GM18907 (cell line): ENCODE data around the gene NEURL3.
A peak's percentile ranks its signal among the peaks of the same experiment; 100 is the strongest.
"Not testable (repeated sequence)": the region's sequence is repeated elsewhere in the genome, so short reads cannot be mapped to it uniquely, and the experiment has no call there.

ENCODE experiments used
- ATAC-seq: cut with Tn5 transposase; IDR thresholded peaks from one replicate; pipeline ENCODE4 v1.9.1; 2021; ENCODE audit warnings: mild to moderate bottlenecking, moderate library complexity; ENCODE audit not compliant: unreplicated experiment

The NEURL3 gene

GRCh38 chr2:96508521-96509113 is 3.5 kb upstream of the NEURL3 start:
- ATAC-seq, result no peak

GRCh38 chr2:96507957-96508520 is 2.9 kb upstream of the NEURL3 start:
- ATAC-seq, result peak; percentile 54

- no peak for ATAC-seq
These were observed 1.7 kb upstream of the NEURL3 start for GRCh38 chr2:96506907-96507240.

GRCh38 chr2:96506016-96506906 is 1.1 kb upstream of the NEURL3 start:
- ATAC-seq, result no peak

DNA sequence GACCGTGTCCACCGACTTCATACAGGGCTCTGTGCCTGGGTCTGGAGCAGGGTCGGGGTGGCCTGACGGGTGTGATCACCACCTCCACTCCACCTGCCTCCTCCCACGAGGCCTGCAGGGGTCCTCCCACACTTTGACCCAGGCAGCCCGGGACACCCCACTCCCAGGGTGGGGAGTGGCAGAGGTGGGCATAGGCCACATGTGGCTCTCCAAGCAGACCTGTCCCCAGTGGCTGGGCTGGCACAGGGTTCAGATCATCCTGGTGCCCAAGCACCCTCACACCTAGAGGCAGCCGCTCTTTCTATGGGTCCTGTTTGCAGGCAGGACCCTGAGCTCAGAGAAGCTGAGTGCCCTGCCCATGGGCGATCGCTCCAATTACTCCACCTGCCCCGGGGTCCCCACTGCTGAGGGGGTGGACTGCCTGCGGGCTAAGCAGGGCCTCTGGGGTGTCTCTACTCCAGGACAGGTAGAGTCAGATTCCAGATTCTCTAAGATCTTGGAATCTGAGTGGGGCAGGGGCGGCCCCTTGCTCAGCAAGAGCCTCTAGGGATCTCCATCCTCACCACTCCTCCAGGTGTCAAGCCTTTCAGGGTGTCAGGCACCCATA is 1.4 kb downstream of the NEURL3 start:
- ATAC-seq, result no peak

GRCh38 chr2:96502891-96503636 is 2.1 kb downstream of the NEURL3 start:
- ATAC-seq, result no peak

GRCh38 chr2:96501886-96502810 is 3.0 kb downstream of the NEURL3 start:
- ATAC-seq, result peak; percentile 14

DNA sequence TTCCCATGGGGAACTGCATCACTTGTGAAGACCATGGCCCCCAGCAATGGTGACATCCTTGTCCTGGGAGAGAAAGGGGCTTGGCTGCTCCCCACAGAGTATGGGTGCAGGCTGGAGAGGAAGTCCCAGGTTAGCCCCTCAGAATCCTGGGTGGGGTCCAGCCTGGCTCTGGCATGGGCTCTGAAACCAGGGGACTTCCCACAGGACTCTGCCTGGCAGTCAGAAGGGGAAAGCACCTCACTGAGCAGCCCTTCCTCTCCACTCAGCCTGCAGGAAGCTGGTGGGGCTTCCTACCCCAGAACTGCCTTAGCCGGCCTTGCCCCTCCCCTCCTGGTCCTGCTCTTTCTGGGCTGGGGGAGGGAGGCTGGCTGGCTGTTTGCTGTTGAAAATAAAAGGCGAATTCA is 3.7 kb downstream of the NEURL3 start:
- ATAC-seq, result peak; percentile 56

GRCh38 chr2:96500385-96501066 is 4.6 kb downstream of the NEURL3 start:
- no peak for ATAC-seq

DNA sequence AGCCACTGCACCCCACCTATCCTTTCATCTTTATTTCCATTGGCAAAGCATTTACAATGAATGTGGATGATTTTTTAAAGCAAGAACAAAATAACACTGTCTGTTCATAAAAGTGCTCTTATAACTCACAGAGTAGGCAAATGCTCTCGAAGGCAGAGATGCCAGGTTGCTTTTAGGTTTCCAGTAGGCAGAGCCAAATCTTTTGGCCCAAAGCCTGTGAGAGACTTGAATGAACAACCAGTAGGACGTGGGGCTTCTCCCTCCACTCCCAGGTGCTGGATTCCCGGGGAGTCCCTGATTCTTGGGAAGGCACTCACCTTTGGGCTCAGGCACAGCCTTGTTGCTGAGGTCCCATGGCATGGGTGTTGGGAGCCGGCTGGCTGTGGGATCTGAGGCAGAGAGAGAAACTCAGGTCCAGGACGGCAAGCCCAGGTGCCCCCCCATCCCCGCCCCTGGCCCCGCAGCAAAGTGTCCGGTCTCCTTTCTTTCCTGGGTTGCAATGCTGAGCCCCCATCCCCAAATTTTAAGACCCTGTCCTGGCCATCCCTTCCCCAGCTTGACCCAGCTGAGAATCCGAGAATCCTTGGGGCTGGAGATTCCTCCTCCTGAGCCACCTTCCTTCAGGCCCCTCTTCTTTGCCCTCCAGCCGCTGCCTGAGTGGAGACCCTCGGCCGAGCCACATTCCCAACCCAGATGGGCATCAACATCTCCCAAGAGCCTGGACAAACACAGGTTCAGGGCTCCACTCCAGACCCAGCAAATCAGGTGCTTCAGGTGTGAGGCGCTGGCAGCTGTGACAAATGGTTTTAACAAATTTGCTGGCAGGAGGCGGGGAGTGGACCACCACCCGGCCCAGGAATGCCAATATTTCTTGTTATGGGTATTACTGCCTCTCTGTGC is 5.8 kb downstream of the NEURL3 start:
- ATAC-seq, result no peak

- not testable (repeated sequence) for ATAC-seq
These were observed 6.5 kb downstream of the NEURL3 start for GRCh38 chr2:96498611-96499010.

- no peak for ATAC-seq
These were observed 7.1 kb downstream of the NEURL3 start for GRCh38 chr2:96498021-96498431.

DNA sequence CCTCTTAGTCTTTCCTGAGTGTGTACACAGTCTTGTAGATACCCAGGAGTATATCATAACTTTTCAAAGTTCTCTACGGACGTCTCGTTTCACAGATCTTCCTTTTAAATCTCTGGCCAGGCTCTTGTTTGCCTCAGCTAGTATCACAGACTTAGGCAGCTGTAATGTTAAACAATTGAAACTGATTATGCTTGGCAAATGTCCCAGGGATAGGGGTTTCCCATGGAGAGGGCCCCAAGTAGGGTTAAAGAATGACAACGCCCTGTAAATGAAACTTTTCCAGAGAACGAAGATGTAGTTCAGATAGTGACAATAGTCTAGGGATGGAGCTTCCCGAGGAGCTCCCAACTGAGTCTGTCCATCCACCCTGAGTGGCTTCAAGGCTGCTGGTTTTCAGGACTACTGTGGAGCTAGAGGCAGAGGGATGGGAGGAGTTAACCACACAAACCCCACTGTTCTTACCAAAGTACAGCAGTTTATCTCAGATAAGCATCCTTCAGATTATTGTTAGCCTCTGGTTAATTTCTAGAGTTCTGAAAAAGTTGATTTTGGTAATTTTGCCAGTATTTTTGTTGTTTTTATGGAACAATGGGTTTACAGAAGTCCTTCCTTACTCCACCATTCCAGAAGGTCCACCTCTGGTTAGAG is 9.1 kb downstream of the NEURL3 start:
- ATAC-seq, result no peak

DNA sequence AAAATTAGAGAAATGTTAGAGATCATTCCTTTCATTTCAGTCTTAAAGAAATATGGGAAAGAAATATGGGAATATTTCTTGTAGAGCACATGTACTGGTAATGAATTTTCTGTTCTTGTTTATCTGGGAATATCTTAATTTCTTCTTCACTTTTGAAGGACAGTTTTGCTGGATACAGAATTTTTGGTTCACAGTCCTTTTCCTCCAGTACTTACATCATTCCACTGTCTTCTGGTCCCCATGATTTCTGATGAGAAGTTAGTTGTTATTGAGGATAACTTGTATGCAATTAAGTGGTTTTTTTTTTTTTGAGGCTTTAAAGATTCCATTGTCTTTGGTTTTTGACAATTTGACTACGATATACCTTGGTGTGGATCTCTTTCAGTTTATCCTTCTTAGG is 11.0 kb downstream of the NEURL3 start:
- no peak for ATAC-seq

- no peak for ATAC-seq
These were observed 12.1 kb downstream of the NEURL3 start for GRCh38 chr2:96493072-96493471.

- no peak for ATAC-seq
These were observed 13.2 kb downstream of the NEURL3 start for GRCh38 chr2:96491860-96492497.

- ATAC-seq, result no peak
These were observed 15.5 kb downstream of the NEURL3 start for GRCh38 chr2:96489663-96490062.
